SK-N-SH (cell line): ENCODE measurements around the gene NTSR1. TPM values are rescaled to one million over a fixed set of nuclear protein-coding genes. Genes with fewer than 3 reads are reported as not detected.

Experiments used
- CTCF ChIA-PET: fragments of 300-600, 350-600 bp; formaldehyde crosslinking; extraction: SDS; loops from one replicate; lab custom pipeline; 2021; lab: Yijun Ruan, JAX
- POLR2A ChIA-PET: fragments of 350-600 bp; sonication (Branson Sonifier 250); formaldehyde crosslinking; extraction: SDS; loops from one replicate; lab custom pipeline; 2020; ENCODE audit warnings: antibody characterized with exemption, inconsistent platforms; lab: Yijun Ruan, JAX
- DNase-seq: peaks from one replicate; pipeline ENCODE4 v3.0.0; 2012
- H2AFZ ChIP-seq: fragments of 200-600 bp; sonication (generic); 2 replicates; pipeline ENCODE4 v1.8.1; 2016; ENCODE audit warnings: antibody characterized with exemption, mild to moderate bottlenecking, low read depth
- H3F3A ChIP-seq: fragments of 200-600 bp; sonication (generic); replicated peaks from 2 replicates; pipeline ENCODE3; 2016; ENCODE audit warnings: antibody characterized with exemption, mild to moderate bottlenecking; ENCODE audit not compliant: insufficient read depth
- H3K27ac ChIP-seq, 2 experiments: fragments of 200-500 bp in 1 of 2; fragments of 200-600 bp in 1 of 2; sonication (Bioruptor generic) in 1 of 2; sonication (generic), shearing (Covaris generic) in 1 of 2; 2 replicates each; pipeline versions ENCODE4 v1.5.1 to v1.6.1; 2014 to 2016; ENCODE audit warnings: low read depth in 2 of 2, inconsistent platforms in 1 of 2, low read length in 1 of 2, mild to moderate bottlenecking in 1 of 2, mixed read lengths in 1 of 2
- H3K27me3 ChIP-seq: fragments of 200-600 bp; sonication (generic), shearing (Covaris generic); 2 replicates; pipeline ENCODE4 v1.6.1; 2016; ENCODE audit warnings: mixed run types; ENCODE audit not compliant: insufficient read depth
- H3K36me3 ChIP-seq, 2 experiments: fragments of 200-500 bp in 1 of 2; fragments of 200-600 bp in 1 of 2; sonication (Bioruptor generic) in 1 of 2; sonication (generic) in 1 of 2; replicated peaks in 1 of 2; 2 replicates each; pipeline versions ENCODE3 to v1.5.1; 2014 to 2016; ENCODE audit warnings: low read length in 1 of 2, mild to moderate bottlenecking in 1 of 2; ENCODE audit not compliant: insufficient read depth in 2 of 2, control insufficient read depth in 1 of 2
- H3K4me1 ChIP-seq, 2 experiments: fragments of 200-500 bp in 1 of 2; fragments of 200-600 bp in 1 of 2; sonication (Bioruptor generic) in 1 of 2; sonication (generic), shearing (Covaris generic) in 1 of 2; 2 replicates each; pipeline versions ENCODE4 v1.5.1 to v1.6.1; 2014 to 2016; ENCODE audit warnings: low read depth in 1 of 2, low read length in 1 of 2, mixed run types in 1 of 2; ENCODE audit not compliant: insufficient read depth in 2 of 2, control insufficient read depth in 1 of 2
- H3K4me2 ChIP-seq: fragments of 200-600 bp; sonication (generic), shearing (Covaris generic); 2 replicates; pipeline ENCODE4 v1.6.1; 2017; ENCODE audit warnings: mixed run types
- H3K4me3 ChIP-seq, 2 experiments: fragments of 200-500 bp in 1 of 2; fragments of 200-600 bp in 1 of 2; sonication (Bioruptor generic) in 1 of 2; sonication (generic), shearing (Covaris generic) in 1 of 2; 2 replicates each; pipeline versions ENCODE4 v1.5.1 to v1.8.1; 2014 to 2016; ENCODE audit warnings: low read depth in 2 of 2, inconsistent platforms in 1 of 2, low read length in 1 of 2, mild to moderate bottlenecking in 1 of 2, mixed read lengths in 1 of 2, moderate library complexity in 1 of 2
- H3K79me2 ChIP-seq: fragments of 200-600 bp; sonication (generic); 2 replicates; pipeline ENCODE4 v1.8.1; 2017; ENCODE audit warnings: mild to moderate bottlenecking; ENCODE audit not compliant: insufficient read depth
- H3K9ac ChIP-seq: fragments of 200-600 bp; sonication (generic); 2 replicates; pipeline ENCODE4 v1.6.1; 2017; ENCODE audit warnings: mixed run types
- H3K9me2 ChIP-seq: fragments of 200-600 bp; sonication (generic); 2 replicates; pipeline ENCODE4 v1.6.1; 2017; ENCODE audit warnings: mixed run types
- H3K9me3 ChIP-seq: fragments of 200-600 bp; sonication (generic); 2 replicates; pipeline ENCODE4 v1.6.1; 2017; ENCODE audit warnings: mixed run types, mild to moderate bottlenecking, moderate library complexity
- H4K20me1 ChIP-seq: fragments of 200-600 bp; sonication (generic); 2 replicates; pipeline ENCODE4 v1.6.1; 2017; ENCODE audit warnings: mild to moderate bottlenecking, mixed run types; ENCODE audit not compliant: insufficient read depth
- FOXM1 ChIP-seq: IDR thresholded peaks from 2 replicates; pipeline ENCODE4 v1.4.0; 2012; ENCODE audit warnings: low read depth, mild to moderate bottlenecking
- GABPA ChIP-seq: IDR thresholded peaks from 2 replicates; pipeline ENCODE4 v1.4.0; 2012; ENCODE audit warnings: low read depth, mild to moderate bottlenecking
- GATA2 ChIP-seq: sonication (generic); formaldehyde crosslinking; IDR thresholded peaks from 2 replicates; pipeline ENCODE4 v1.5.0; 2020; ENCODE audit warnings: mild to moderate bottlenecking, missing genetic modification reagents
- MEF2A ChIP-seq: IDR thresholded peaks from 2 replicates; pipeline ENCODE4 v1.4.0; 2012; ENCODE audit warnings: low read depth, borderline replicate concordance
- MXI1 ChIP-seq: IDR thresholded peaks from 2 replicates; pipeline ENCODE4 v1.6.1; 2012; ENCODE audit warnings: mild to moderate bottlenecking, low read depth, low read length, improper control_type of control experiment
- NFIC ChIP-seq: IDR thresholded peaks from 2 replicates; pipeline ENCODE4 v1.4.0; 2012; ENCODE audit warnings: borderline replicate concordance
- POLR2AphosphoS5 ChIP-seq: IDR thresholded peaks from 2 replicates; pipeline ENCODE4 v1.6.1; 2012; ENCODE audit warnings: low read depth, low read length
- RXRA ChIP-seq: IDR thresholded peaks from 2 replicates; pipeline ENCODE4 v1.4.0; 2012; ENCODE audit warnings: low read depth, mild to moderate bottlenecking, borderline replicate concordance
- SMC3 ChIP-seq: IDR thresholded peaks from 2 replicates; pipeline ENCODE4 v1.6.1; 2012; ENCODE audit warnings: low read depth, low read length, improper control_type of control experiment
- TEAD4 ChIP-seq: IDR thresholded peaks from 2 replicates; pipeline ENCODE4 v1.4.0; 2012; ENCODE audit warnings: mild to moderate bottlenecking, borderline replicate concordance; ENCODE audit not compliant: insufficient read depth
- WGBS: methylation state at CpG from one replicate; pipeline ENCODE4 v1.1.6; 2017; ENCODE audit warnings: low lambda C conversion rate; 5-methylcytosine and 5-hydroxymethylcytosine counted together
- polyA plus RNA-seq, 3 experiments: library from polyadenylated mRNA; depleted of rRNA; stranded (reverse); fragments of >200 nt; gene quantifications; 2 replicates each; pipeline ENCODE4 v1.2.3, GENCODE V29; 2012
- TF ChIP-seq, protein P1 (sequence below): IDR thresholded peaks from 2 replicates; pipeline ENCODE4 v1.4.0; 2012; ENCODE audit warnings: low read depth, borderline replicate concordance
- TF ChIP-seq, protein P2 (sequence below): fragments of 150-350 bp; IDR thresholded peaks from 2 replicates; pipeline ENCODE4 v1.6.1; 2017; ENCODE audit warnings: antibody characterized with exemption, low read length, low read depth, borderline replicate concordance
- TF ChIP-seq, protein P3 (sequence below): IDR thresholded peaks from 2 replicates; pipeline ENCODE4 v1.6.1; 2012; ENCODE audit warnings: mild to moderate bottlenecking, low read depth, low read length, moderate library complexity

Gene NTSR1
- polyA plus RNA-seq, 1 of the 3 experiments (the other 2 are of a cell fraction): 8.2 TPM

DNA sequence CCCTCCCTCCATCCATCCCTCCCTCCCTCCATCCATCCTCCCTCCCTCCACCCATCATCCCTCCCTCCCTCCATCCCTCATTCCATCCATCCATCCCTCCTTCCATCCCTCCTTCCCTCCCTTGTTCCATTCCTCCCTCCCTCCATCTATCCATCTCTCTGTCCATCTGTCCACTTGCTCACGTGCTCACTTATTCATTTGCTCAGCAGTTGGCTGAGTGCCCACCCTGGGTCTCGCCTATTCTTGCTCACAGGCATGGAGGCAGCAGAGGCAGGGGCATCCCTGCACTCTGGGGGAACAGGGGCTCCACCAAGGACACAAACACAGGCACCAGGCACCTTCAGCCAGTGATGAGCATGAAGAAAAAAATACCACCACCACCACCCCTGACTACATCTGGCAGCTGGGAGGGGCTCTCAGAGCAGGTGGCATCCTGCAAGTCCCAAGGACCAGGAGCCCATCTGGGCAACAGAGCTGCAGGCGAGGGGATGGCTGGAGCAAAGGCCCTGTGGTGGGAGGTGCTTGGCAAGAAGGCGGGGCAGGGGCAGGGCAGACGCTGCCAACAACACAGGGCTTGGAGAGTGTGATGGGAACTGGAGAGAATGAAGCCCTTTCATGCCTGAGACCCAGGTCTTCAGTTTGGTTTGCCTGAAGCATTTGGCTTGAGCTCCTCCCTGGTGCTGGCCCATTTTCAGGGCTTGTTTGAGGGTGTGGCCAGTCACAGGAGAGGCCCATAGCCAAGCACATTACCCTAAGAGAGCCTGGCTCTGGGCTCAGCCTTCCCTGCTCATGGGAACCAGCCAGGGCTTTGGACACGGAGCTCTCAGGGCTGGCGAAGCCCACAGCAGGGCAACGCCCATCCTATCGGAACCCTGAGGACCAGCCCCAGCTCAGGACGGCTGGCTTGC is 47.4 kb downstream of the NTSR1 start:
- CTCF ChIA-PET: interaction anchor here (1.2 to 1.3 kb wide), 3 partner anchors 30 to 82 kb away, joined by 3 to 4 read pairs (median 4); no protein-coding TSS in a partner anchor
- Histone ChIP-seq H3K4me1 (peaks cover 0 to 2% of the 10 kb centered on the region in 2 experiments; a peak in 1 of 4 replicates), H3K9ac (no peak overlapping the region), H3K79me2 (no peaks in the 10 kb centered on the region), H3K9me3 (no peaks in the 10 kb centered on the region), H3K27ac (no peak overlapping the region), H3K36me3 (no peaks in the 10 kb centered on the region), H4K20me1 (no peaks in the 10 kb centered on the region), H3K4me3 (no peak overlapping the region), H3K27me3 (no peaks in the 10 kb centered on the region), H2AFZ (no peak overlapping the region), H3F3A (no peaks in the 10 kb centered on the region), H3K9me2 (no peaks in the 10 kb centered on the region), H3K4me2 (no peak overlapping the region)
- 23% methylated on average over 5 of the region's 10 CpGs for WGBS
- POLR2A ChIA-PET: no interaction called here
- no peak for DNase-seq
- TF ChIP-seq POLR2AphosphoS5: no peak
- TF ChIP-seq SMC3: no peak
- TF ChIP-seq RXRA: no peak
- TF ChIP-seq TEAD4: no peak
- TF ChIP-seq, protein P1, sequence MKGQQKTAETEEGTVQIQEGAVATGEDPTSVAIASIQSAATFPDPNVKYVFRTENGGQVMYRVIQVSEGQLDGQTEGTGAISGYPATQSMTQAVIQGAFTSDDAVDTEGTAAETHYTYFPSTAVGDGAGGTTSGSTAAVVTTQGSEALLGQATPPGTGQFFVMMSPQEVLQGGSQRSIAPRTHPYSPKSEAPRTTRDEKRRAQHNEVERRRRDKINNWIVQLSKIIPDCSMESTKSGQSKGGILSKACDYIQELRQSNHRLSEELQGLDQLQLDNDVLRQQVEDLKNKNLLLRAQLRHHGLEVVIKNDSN: no peak
- no peak for TF ChIP-seq GABPA
- TF ChIP-seq, protein P2, sequence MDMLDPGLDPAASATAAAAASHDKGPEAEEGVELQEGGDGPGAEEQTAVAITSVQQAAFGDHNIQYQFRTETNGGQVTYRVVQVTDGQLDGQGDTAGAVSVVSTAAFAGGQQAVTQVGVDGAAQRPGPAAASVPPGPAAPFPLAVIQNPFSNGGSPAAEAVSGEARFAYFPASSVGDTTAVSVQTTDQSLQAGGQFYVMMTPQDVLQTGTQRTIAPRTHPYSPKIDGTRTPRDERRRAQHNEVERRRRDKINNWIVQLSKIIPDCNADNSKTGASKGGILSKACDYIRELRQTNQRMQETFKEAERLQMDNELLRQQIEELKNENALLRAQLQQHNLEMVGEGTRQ: no peak
- TF ChIP-seq MEF2A: no peak
- TF ChIP-seq MXI1: no peak
- TF ChIP-seq, protein P3, sequence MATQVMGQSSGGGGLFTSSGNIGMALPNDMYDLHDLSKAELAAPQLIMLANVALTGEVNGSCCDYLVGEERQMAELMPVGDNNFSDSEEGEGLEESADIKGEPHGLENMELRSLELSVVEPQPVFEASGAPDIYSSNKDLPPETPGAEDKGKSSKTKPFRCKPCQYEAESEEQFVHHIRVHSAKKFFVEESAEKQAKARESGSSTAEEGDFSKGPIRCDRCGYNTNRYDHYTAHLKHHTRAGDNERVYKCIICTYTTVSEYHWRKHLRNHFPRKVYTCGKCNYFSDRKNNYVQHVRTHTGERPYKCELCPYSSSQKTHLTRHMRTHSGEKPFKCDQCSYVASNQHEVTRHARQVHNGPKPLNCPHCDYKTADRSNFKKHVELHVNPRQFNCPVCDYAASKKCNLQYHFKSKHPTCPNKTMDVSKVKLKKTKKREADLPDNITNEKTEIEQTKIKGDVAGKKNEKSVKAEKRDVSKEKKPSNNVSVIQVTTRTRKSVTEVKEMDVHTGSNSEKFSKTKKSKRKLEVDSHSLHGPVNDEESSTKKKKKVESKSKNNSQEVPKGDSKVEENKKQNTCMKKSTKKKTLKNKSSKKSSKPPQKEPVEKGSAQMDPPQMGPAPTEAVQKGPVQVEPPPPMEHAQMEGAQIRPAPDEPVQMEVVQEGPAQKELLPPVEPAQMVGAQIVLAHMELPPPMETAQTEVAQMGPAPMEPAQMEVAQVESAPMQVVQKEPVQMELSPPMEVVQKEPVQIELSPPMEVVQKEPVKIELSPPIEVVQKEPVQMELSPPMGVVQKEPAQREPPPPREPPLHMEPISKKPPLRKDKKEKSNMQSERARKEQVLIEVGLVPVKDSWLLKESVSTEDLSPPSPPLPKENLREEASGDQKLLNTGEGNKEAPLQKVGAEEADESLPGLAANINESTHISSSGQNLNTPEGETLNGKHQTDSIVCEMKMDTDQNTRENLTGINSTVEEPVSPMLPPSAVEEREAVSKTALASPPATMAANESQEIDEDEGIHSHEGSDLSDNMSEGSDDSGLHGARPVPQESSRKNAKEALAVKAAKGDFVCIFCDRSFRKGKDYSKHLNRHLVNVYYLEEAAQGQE: no peak
- TF ChIP-seq FOXM1: no peak
- TF ChIP-seq GATA2: no peak
- TF ChIP-seq NFIC: no peak
